ENCODE results near the gene GIMAP6. TPM values are rescaled to one million over a fixed set of nuclear protein-coding genes. Genes with fewer than 3 reads are reported as not detected.
"Not testable (repeated sequence)": the region's sequence is repeated elsewhere in the genome, so short reads cannot be mapped to it uniquely, and the experiment has no call there.

GIMAP6 gene
- total RNA-seq, 2 experiments from 2014 or later, result 19.2 to 20.7 TPM

DNA sequence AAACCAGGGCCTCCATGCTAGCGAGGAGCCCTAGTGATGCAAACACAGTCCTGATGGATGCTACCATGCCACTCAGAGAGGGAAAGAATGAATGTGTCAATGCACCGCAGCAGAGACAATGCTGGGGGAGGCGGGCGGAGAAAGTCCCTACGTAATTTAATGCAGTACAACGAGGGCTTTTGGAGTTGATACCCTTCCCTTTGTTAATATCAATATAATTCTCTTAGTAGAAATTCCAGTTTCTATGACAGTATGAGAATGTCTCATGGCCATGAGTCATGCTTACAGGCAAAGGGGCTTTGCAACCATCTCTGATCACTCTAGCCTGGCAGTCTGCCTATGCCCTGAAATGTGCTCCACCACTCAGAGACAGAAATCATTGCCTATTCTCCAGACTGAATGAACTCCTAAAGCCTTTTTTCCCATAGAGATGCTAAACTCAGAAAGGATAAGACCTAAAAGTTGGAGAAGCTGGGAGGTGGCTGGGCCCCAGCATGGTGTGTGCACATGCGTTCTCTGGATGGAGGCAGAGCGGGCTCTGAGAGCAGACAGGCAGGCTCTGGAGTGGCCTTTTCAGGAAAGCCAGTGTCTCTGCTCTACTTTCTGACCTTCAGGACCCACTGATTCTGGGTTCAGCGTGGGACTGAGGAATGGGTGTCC, 33.0 kb upstream of the GIMAP6 start:
- intact Hi-C loops (cut with micrococcal nuclease), result loop anchor here (1.0 to 5.0 kb wide), 5 partner anchors 44 to 343 kb away; partner anchors contain the start of genes ACTR3C and LRRC61
- CTCF ChIA-PET, result interaction anchor here (1.0 to 1.3 kb wide), 2 partner anchors 52 to 216 kb away, joined by 4 to 5 read pairs; no protein-coding TSS in a partner anchor
- H3K27ac Mint-ChIP-seq, result peak overlapping the region; percentile 95
- peaks cover 83% of the 10 kb centered on the region for H3K4me1 Mint-ChIP-seq (ENCODE audit: low read depth)
- H3K27me3 Mint-ChIP-seq (ENCODE audit: low read depth), result no peaks in the 10 kb centered on the region
- peak; percentile 87 for DNase-seq
- H3K36me3 Mint-ChIP-seq (ENCODE audit: low read depth), result peaks cover 8% of the 10 kb centered on the region
- H3K4me3 Mint-ChIP-seq, result peak overlapping the region; percentile 10
- H3K9me3 Mint-ChIP-seq, result peaks cover 7% of the 10 kb centered on the region

DNA sequence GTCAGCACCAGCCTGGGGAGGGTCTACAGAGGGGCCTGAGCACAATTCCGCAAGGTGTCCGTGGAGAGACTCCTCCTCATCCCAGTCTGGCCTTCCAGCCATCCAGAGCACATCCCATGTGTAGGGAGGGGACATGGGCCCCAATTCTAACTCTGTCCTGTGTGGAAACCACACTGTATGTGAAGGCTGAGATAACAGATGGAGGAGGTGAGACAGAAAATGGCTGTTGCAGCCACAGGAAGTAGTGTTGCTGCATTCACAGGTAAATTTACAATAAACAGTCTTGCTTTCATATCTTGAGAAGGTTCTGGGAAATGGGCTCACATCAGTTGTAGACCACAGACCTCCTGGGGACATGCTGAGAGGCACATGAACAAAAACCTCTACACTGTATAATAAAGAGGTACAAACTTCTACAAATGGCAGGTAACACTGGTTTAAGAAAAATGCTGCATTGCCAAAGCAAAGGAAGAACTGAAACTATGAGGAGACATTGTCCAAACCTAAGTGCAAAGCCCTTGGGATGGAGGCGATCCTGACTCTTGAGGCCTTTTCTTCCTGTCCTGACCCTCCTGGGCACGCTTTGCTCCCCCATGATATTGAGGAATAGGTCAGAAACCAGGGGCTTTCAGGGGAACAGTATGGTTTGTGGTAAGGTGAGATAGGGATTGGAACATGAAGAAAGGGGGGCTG, 31.8 kb upstream of the GIMAP6 start:
- H3K36me3 Mint-ChIP-seq (ENCODE audit: low read depth), result peaks cover 8% of the 10 kb centered on the region
- peaks cover 5% of the 10 kb centered on the region for H3K9me3 Mint-ChIP-seq
- intact Hi-C loops (cut with micrococcal nuclease), result no loop called here
- H3K4me1 Mint-ChIP-seq (ENCODE audit: low read depth), result peaks cover 76% of the 10 kb centered on the region
- H3K27me3 Mint-ChIP-seq (ENCODE audit: low read depth), result no peaks in the 10 kb centered on the region
- peak; percentile 59 for DNase-seq
- peak overlapping the region; percentile 25 for H3K4me3 Mint-ChIP-seq
- peak overlapping the region; percentile 95 for H3K27ac Mint-ChIP-seq
- CTCF ChIA-PET, result no interaction called here

GRCh38 chr7:150662821-150663220, 30.6 kb upstream of the GIMAP6 start:
- H3K27me3 Mint-ChIP-seq (ENCODE audit: low read depth); H3K36me3 Mint-ChIP-seq (ENCODE audit: low read depth); DNase-seq; H3K9me3 Mint-ChIP-seq; H3K4me3 Mint-ChIP-seq: not testable (repeated sequence)
- Mint-ChIP-seq H3K4me1 (ENCODE audit: low read depth) (peaks cover 64% of the 10 kb centered on the region), H3K27ac (peak overlapping the region; percentile 64)
- CTCF ChIA-PET, result interaction anchor here (1.0 to 1.3 kb wide), 2 partner anchors 17 to 210 kb away, joined by 3 read pairs; no protein-coding TSS in a partner anchor
- intact Hi-C loops (cut with micrococcal nuclease), result loop anchor here (1.0 kb wide), 1 partner anchor 13 kb away; no protein-coding TSS in a partner anchor

DNA sequence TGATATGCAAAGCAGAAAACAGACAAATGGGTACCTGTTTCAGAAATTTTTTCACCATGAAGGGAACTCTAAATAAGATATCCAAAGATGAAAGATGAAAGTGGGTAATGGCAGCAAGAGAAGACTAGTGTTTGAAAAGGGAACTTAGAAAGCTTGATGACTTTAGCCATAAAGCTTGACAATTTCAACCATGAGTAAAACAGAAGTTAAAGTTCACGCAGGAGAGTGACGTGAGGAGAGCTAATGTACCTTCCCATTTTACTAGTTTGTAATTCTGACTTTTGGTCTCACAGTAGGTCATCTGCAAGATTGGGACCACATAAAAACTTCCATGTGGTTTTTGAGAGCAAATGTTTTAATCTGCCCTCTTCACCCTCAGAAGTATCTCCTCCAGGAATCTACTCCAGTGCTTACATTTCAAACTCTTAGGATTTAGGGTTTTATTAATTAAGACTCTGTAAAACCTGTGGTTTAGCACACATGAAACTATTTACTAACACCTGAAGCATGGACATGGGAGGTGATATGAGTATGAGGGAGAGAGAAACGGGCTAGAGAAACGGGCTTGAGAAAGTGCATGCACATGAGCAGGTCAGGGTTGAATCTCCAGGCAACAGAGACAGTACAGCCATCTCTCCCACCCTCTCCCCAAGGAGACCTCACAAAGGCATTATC, 28.9 kb upstream of the GIMAP6 start:
- Mint-ChIP-seq H3K27ac (no peak overlapping the region), H3K27me3 (ENCODE audit: low read depth) (no peaks in the 10 kb centered on the region), H3K36me3 (ENCODE audit: low read depth) (peaks cover 8% of the 10 kb centered on the region), H3K9me3 (peaks cover 13% of the 10 kb centered on the region), H3K4me3 (no peak overlapping the region), H3K4me1 (ENCODE audit: low read depth) (peaks cover 48% of the 10 kb centered on the region)
- CTCF ChIA-PET, result interaction anchor here (1.5 kb wide), 1 partner anchor 212 kb away, joined by 3 read pairs; no protein-coding TSS in a partner anchor
- DNase-seq, result no peak
- intact Hi-C loops (cut with micrococcal nuclease), result no loop called here

GRCh38 chr7:150657526-150657925, 25.3 kb upstream of the GIMAP6 start:
- peaks cover 3% of the 10 kb centered on the region for H3K36me3 Mint-ChIP-seq (ENCODE audit: low read depth)
- H3K4me1 Mint-ChIP-seq (ENCODE audit: low read depth), result peaks cover 29% of the 10 kb centered on the region
- peaks cover 17% of the 10 kb centered on the region for H3K9me3 Mint-ChIP-seq
- CTCF ChIA-PET, result interaction anchor here (0.6 to 0.9 kb wide), 4 partner anchors 8 to 100 kb away, joined by 3 read pairs; no protein-coding TSS in a partner anchor
- H3K27ac Mint-ChIP-seq, result no peak overlapping the region
- no peaks in the 10 kb centered on the region for H3K27me3 Mint-ChIP-seq (ENCODE audit: low read depth)
- no peak for DNase-seq
- H3K4me3 Mint-ChIP-seq, result no peak overlapping the region
- intact Hi-C loops (cut with micrococcal nuclease), result no loop called here

DNA sequence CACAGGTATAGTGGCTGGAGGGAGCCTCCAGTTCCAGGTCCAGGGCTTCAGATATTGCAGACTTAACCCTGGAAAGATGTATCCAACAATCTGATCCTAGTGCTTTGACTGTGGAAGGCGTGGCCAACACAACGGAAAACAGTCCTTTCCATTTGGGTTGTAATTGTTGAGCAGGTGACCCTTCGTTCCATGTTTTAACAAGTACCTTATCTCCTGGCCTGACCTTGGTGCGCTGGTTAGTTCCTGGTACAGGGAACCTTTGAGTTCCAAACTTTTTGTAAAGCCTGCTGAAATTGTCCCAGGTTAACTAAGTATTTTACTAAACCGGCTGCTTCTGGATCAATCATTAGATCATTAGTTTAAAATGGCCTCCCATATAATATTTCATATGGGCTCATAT, 23.9 kb upstream of the GIMAP6 start:
- peaks cover 29% of the 10 kb centered on the region for H3K9me3 Mint-ChIP-seq
- H3K4me3 Mint-ChIP-seq, result no peak overlapping the region
- peaks cover 24% of the 10 kb centered on the region for H3K4me1 Mint-ChIP-seq (ENCODE audit: low read depth)
- H3K27me3 Mint-ChIP-seq (ENCODE audit: low read depth), result no peaks in the 10 kb centered on the region
- peaks cover 3% of the 10 kb centered on the region for H3K36me3 Mint-ChIP-seq (ENCODE audit: low read depth)
- intact Hi-C loops (cut with micrococcal nuclease), result no loop called here
- DNase-seq, result no peak
- H3K27ac Mint-ChIP-seq, result no peak overlapping the region
- CTCF ChIA-PET, result no interaction called here

- no peak overlapping the region for H3K4me3 Mint-ChIP-seq
- no peak for DNase-seq
- intact Hi-C loops (cut with micrococcal nuclease), result no loop called here
- no peaks in the 10 kb centered on the region for H3K27me3 Mint-ChIP-seq (ENCODE audit: low read depth)
- no peak overlapping the region for H3K27ac Mint-ChIP-seq
- peaks cover 22% of the 10 kb centered on the region for H3K4me1 Mint-ChIP-seq (ENCODE audit: low read depth)
- H3K36me3 Mint-ChIP-seq (ENCODE audit: low read depth), result peaks cover 1% of the 10 kb centered on the region
- CTCF ChIA-PET, result no interaction called here
- H3K9me3 Mint-ChIP-seq, result peaks cover 35% of the 10 kb centered on the region
Measured at GRCh38 chr7:150654692-150655091, 22.5 kb upstream of the GIMAP6 start.

- Mint-ChIP-seq H3K36me3 (ENCODE audit: low read depth) (peaks cover 12% of the 10 kb centered on the region), H3K27ac (peak overlapping the region; percentile 62), H3K9me3 (peaks cover 31% of the 10 kb centered on the region), H3K4me1 (ENCODE audit: low read depth) (peaks cover 57% of the 10 kb centered on the region), H3K27me3 (ENCODE audit: low read depth) (no peaks in the 10 kb centered on the region), H3K4me3 (no peak overlapping the region)
- DNase-seq, result no peak
- intact Hi-C loops (cut with micrococcal nuclease), result no loop called here
- CTCF ChIA-PET, result interaction anchor here (0.5 to 1.6 kb wide), 3 partner anchors 9 to 358 kb away, joined by 3 to 4 read pairs (median 4); no protein-coding TSS in a partner anchor
Measured at GRCh38 chr7:150649080-150649385, 16.8 kb upstream of the GIMAP6 start.

DNA sequence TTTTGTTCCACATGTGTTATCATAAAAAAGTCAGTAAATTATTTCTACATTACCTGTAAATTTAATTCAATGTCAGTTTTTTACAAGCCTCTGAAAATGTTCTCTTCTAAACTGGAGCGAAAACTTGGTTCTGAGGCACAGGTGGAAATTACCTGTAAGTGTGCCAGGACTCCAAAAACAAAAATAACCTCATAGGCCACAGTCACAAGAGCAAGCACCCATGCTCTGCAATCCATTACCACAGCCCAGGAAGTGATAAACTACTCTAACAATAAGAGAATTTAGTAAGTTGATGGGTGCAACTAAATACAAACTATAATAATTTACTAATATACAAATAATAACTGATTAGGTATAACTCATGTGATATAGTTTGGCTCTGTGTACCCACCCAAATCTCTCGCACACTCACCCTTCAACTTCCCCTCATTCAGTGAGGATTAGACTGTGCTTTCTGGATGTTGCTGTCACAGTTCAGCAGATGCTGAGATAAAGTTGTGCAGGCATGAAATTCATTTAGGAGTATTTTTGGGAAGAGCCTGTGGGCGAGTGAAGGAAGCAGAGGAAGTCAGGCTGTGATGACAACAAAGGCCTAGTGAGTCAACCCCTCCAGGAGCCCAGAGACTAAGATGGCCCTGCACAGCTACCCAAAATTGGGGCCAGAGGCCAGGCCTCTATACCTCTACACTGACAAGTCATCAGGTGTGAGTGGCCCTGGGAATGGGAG, 16.3 kb upstream of the GIMAP6 start:
- no peak for DNase-seq
- H3K4me3 Mint-ChIP-seq, result no peak overlapping the region
- CTCF ChIA-PET, result interaction anchor here (1.0 kb wide), 1 partner anchor 9 kb away, joined by 3 read pairs; no protein-coding TSS in a partner anchor
- H3K27ac Mint-ChIP-seq, result peak overlapping the region; percentile 62
- H3K9me3 Mint-ChIP-seq, result peaks cover 31% of the 10 kb centered on the region
- H3K4me1 Mint-ChIP-seq (ENCODE audit: low read depth), result peaks cover 56% of the 10 kb centered on the region
- peaks cover 12% of the 10 kb centered on the region for H3K36me3 Mint-ChIP-seq (ENCODE audit: low read depth)
- intact Hi-C loops (cut with micrococcal nuclease), result no loop called here
- H3K27me3 Mint-ChIP-seq (ENCODE audit: low read depth), result no peaks in the 10 kb centered on the region

DNA sequence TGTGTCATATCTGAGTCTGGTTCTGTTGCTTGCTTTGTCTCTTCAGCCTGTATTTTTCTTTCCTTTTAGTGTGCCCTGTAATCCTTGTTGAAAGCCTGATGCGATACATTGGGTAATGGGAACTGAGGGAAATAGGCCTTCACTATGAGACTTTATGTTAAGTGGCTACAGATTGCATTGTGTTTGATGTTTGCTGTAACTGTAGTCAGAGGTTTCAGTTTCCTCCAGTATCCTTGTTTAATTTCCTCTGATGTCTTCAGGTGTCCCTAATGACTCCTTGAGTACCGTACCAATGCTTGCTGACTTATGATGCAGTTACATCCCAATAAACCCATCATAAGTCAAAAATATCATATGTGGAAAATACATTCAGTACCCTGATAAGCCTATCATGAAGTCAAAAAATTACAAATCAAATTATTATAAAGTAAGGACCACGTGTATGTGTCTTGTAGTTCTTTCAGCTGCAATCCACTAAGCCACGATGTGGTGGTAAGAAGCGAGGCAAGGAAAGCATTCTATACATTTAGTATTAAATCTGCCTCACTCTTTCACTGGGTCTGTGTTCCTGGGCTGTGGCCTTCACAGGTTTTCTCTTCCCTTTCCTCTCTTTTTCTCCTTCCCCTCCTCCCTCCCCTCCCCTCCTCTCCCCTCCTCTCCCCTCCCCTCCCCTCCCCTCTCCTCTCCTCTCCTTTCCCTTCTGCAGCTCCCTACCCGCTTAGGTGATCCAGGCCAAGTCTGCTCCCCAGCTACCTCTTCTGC, 13.3 kb upstream of the GIMAP6 start:
- no peaks in the 10 kb centered on the region for H3K27me3 Mint-ChIP-seq (ENCODE audit: low read depth)
- peaks cover 15% of the 10 kb centered on the region for H3K36me3 Mint-ChIP-seq (ENCODE audit: low read depth)
- CTCF ChIA-PET, result interaction anchor here (0.6 to 1.5 kb wide), 2 partner anchors 23 to 196 kb away, joined by 4 read pairs; no protein-coding TSS in a partner anchor
- peaks cover 10% of the 10 kb centered on the region for H3K9me3 Mint-ChIP-seq
- H3K4me1 Mint-ChIP-seq (ENCODE audit: low read depth), result peaks cover 57% of the 10 kb centered on the region
- H3K4me3 Mint-ChIP-seq, result no peak overlapping the region
- peak overlapping the region; percentile 25 for H3K27ac Mint-ChIP-seq
- intact Hi-C loops (cut with micrococcal nuclease), result loop anchor here (1.0 kb wide), 1 partner anchor 23 kb away; no protein-coding TSS in a partner anchor
- no peak for DNase-seq

- Mint-ChIP-seq H3K4me3 (no peak overlapping the region), H3K36me3 (ENCODE audit: low read depth) (peaks cover 27% of the 10 kb centered on the region), H3K4me1 (ENCODE audit: low read depth) (peaks cover 51% of the 10 kb centered on the region), H3K27me3 (ENCODE audit: low read depth) (no peaks in the 10 kb centered on the region), H3K27ac (no peak overlapping the region), H3K9me3 (peaks cover 22% of the 10 kb centered on the region)
- DNase-seq, result no peak
- CTCF ChIA-PET, result no interaction called here
- intact Hi-C loops (cut with micrococcal nuclease), result no loop called here
Measured at GRCh38 chr7:150642926-150643325, 10.7 kb upstream of the GIMAP6 start.

Data from activated naive CD4-positive, alpha-beta T cell treated with anti-CD3 and anti-CD28 coated beads for 36 hours (primary cell).